Stimulated activated CD8-positive, alpha-beta memory T cell treated with anti-CD3 and anti-CD28 coated beads, Interleukin-4, amount 100 ng/mL, for 48 hours (primary cell): ENCODE data around the gene SYNJ2.

Source experiments
- DNase-seq: peaks from one replicate; pipeline ENCODE4 v3.0.0-alpha.2; 2020

The SYNJ2 gene

GRCh38 chr6:158063736-158064135 is 82.1 kb downstream of the SYNJ2 start:
- no peak for DNase-seq

DNA sequence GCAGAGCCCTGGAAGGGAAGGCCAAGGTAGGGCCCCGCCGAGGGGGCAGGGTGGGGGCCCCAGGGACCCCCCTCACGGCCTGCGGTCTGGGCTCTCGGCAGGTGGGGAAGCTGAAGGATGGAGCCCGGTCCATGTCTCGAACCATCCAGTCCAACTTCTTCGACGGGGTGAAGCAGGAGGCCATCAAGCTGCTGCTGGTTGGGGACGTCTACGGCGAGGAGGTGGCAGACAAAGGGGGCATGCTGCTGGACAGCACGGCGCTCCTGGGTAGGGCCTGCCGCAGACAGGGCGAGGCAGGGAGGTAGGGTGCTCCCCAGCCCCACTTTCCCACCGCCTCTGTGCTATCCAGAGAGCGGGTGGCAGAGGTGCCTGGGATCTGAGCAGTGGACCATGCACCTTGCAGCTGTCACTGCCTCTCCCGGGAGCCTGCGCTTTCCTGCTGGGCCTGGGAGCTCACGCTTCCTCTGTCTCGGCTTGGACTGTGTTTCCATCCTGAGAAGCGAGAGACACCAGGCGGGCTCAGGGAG is 83.1 kb downstream of the SYNJ2 start:
- DNase-seq: no peak

DNA sequence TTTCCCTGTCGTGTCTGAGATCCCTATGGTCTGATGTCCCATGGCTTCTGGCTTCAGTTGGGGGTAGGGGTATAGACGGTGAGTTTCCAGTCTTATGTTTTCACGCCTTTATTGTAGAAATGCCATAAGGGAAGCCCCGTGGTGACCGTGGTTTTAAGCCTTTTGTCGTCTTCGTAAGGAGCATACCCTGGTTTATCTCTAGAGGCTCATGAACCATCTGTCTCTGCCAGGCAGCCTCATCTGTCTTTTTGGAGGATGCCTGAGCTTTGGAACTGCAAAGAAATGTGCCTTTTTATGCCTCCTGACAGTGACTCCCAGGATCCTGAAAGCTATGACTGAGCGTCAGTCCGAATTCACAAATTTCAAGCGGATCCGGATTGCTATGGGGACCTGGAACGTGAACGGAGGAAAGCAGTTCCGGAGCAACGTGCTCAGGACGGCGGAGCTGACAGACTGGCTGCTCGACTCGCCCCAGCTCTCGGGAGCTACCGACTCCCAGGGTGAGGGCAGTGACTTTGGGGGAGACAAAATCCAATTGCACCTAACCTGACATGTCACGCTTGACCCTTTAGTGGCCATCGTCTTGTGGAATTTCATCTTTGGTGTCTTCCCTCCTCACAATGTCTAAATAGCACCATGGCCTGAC is 84.6 kb downstream of the SYNJ2 start:
- no peak for DNase-seq

- DNase-seq: no peak
Measured at GRCh38 chr6:158067436-158068015, 85.9 kb downstream of the SYNJ2 start.

DNA sequence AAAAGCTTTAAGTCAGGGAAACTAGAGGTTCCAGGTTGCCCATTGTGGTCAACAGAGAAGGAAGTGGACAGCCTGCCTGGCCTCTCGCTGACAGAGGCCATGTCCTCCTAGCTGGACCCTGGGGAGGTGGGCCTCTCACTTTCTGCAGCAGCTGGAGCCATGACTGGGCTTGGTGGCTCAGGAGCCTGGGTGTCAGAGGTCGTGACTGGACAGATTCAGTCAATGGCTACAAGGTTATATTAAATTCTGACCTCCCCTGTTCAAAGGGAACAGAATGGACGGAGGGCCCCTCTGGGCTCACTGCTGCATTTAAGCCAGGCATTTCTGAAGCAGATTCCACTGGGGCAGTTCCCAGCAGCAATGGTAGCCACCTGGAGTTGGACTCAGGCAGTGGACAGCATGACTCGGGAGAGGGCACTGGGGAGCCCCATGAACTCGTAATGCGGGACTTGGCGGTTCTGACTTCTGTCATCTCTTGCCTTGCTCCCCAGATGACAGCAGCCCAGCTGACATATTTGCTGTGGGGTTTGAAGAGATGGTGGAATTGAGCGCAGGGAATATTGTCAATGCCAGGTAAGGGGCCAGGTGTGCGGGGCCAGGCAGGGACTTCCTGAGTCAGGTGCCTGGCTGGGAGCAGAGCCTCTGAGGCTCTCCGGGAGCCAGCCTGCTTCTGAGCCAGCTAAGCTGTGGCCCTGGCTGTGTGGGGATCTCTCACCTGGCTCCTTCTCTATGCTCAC is 86.7 kb downstream of the SYNJ2 start:
- DNase-seq: no peak

- no peak for DNase-seq
Measured at GRCh38 chr6:158068893-158069799, 87.5 kb downstream of the SYNJ2 start.

DNA sequence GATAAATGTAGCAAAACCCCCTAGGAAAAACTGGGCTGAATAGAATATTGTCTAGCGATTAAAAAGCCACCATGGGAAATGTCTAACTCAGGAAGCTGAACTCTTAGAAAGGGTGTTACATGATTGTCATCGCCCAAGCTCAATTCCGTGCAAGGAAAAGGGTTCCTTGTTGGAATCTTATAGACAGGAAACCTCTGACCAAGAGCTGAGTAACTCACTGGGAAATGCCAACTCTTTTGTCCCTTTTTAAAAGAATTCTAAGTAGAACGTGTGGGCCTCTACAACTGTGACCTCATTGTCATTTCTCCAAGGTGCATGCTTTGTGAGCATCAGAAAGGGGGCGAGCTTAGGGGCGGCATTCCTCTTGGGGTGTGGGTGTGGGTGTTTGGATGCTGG is 88.1 kb downstream of the SYNJ2 start:
- DNase-seq: no peak

GRCh38 chr6:158070513-158070912 is 88.8 kb downstream of the SYNJ2 start:
- DNase-seq: no peak

DNA sequence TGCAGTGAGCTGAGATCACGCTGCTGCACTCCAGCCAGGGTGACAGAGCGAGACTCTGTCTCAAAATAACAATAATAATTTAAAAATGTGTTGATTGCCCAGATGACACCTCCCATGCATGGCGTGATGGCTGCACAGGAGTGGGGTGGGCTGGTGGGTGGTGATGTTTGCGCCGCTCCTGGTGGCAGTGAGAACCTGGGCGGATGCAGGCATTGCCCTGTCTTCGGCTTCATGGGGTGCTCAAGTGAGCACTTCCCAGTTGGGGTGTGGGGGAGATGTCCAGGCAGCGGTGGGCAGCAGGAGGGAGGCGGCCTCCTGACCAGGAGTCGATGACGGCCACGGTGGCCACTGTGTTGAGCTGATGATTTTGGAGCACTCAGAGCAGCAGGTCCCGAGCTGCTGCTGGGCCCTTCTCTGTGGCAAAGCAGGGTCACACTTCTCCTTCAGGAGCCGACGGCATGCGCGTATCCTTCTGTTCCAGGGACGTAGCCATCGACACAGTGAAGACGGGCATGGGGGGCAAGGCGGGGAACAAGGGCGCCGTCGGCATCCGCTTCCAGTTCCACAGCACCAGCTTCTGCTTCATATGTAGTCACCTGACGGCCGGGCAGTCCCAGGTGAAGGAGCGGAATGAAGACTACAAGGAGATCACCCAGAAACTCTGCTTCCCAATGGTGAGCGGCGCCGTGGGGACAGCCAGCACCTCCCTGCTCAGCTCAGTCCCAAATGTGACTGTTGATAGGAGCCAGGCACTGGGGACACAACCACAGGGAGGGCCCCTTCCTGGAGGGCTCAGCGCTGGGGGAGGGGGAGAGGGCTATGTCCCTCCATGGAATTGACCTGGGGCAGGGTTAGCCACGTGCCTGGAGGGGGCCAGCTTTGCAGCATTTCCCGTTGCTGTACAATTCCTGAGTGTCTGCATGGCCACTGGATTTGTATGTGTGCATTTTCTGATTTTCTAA is 89.7 kb downstream of the SYNJ2 start:
- DNase-seq: no peak

GRCh38 chr6:158072083-158072721 is 90.5 kb downstream of the SYNJ2 start:
- peak; percentile 84 for DNase-seq

DNA sequence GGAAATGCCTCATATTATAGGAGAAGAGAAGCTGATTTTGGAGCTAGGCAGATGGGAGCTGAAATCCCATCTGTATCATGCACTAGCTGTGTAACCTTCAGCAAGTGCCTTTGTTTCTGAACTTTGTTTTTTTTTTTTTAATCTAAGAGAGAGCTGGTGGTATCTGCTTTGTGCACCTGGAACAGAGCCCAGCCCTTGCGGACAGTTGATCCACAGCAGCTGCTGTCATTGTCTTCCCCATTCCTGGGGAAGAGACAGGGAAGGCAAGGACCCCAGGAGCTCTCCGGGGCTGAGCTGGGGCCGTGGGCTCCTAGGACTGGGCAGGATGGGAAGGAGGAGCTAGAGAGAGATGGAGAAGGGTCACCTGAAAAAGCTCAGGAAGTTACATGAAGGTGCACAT is 92.1 kb downstream of the SYNJ2 start:
- DNase-seq: no peak

DNA sequence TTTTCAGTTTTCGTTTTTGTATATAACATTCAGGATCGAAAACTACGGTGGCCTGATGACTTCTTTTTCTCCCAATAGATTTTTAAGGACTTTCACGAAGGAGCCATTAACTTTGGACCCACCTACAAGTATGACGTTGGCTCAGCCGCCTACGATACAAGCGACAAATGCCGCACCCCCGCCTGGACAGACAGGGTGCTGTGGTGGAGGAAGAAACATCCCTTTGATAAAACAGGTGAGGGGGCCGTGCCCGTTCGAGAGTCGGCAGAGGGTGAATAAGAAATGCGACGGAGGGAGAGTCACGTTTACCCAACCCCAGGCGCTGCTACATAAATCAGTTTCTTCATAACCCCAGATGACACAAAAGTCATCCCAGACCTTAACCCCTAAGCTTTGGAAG is 94.9 kb downstream of the SYNJ2 start:
- no peak for DNase-seq

DNA sequence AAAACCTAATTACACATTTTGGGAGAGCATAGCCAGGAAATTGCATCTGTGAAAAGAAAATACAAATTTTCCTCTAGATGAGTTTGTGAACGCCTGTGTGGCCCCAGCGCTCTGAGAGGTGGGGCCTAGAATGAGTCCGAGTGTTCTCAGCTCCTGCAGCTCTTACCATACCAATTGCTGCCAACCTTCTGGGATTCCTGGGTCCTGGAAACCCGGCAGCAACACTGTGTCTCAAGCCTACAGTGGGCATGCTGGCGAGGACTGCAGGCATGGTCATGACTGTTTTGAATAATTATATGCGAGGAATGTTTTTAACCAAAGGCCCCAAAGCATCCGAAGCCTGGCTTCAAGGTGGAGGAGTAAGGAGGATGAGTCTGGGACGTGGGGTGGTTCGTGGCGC is 96.0 kb downstream of the SYNJ2 start:
- no peak for DNase-seq

GRCh38 chr6:158078320-158078719 is 96.7 kb downstream of the SYNJ2 start:
- no peak for DNase-seq

GRCh38 chr6:158080849-158081656 is 99.4 kb downstream of the SYNJ2 start:
- peak; percentile 13 for DNase-seq

DNA sequence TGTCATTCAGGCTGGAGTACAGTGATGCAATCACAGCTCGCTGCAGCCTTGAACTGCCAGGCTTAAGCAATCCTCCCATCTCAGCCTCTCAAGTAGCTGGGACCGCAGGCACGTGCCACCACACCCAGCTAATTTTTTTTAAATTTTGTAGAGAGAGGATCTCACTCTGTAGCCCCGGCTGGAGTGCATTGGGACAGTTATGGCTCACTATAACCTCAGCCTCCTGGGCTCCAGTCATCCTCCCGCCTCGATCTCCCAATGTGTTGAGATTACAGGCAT is 99.9 kb downstream of the SYNJ2 start:
- DNase-seq: peak; percentile 2

- no peak for DNase-seq
Measured at GRCh38 chr6:158083455-158084325, 102.0 kb downstream of the SYNJ2 start.

DNA sequence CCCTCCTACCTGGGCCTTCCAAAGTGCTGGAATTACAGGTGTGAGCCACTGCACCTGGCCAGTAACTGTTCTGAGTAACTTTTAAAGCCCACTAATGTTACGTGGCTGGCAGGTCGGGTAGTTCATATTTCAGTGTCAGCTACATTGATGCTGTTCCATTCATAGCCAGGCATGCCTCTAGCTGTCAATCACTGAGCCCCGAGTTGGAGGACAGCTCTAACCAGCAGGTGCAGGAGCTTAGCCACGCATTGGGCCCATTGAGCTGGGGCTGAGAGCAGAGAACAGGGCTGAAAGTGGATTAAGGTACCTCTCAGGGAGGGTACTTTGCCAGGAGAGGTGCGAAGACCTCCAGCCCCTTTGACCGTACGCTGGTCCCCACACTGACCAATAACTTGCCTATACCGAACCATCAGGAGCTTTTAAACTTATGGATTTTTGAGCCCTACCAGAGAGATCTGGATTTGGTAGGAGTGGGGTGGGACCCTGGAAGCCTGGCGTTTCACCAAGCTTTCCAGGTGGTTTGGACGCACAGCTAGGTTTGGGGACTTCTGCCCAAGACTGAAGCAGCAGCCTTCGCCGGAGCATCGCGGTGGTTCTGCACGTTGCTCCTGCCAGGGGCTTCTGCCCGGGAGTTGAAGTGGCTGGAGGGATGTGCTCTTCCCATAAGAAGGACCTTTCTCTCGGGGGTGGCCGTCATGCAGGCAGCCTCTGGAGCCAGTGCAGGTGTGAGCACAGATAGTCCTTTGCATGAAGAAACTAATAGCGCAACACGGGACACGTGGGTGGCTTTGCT is 103.8 kb downstream of the SYNJ2 start:
- no peak for DNase-seq

DNA sequence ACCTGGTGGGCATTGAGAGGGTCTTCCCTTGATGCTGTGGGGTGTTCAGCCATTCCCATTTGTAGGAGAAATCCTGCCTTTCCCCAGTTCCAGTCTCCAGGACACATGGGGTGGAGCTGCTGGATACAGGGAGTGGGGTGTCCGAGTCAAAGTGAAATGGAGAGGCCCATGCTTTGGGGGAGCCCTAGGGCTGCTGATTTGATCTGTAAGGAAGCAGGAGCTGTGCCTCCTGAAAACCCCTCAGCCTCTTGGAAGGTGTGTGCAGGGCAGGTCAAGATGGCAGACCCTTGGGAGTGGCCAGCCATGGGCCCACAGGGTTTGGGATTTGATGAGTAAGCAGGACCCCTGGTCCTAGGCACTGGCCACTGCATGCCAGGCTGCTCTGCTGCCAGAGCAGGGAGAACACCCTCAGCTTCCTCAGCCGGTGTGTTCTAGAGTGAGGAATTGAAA is 104.4 kb downstream of the SYNJ2 start:
- no peak for DNase-seq
